Transverse colon (tissue), 3 donors: ENCODE results near the gene HAP1.

ENCODE experiments used
- POLR2A ChIP-seq: fragments of 450-650 bp; IDR thresholded peaks from one replicate; pipeline ENCODE4 v1.6.1; 2016; ENCODE audit warnings: antibody characterized with exemption, mild to moderate bottlenecking, moderate library complexity
- POLR2AphosphoS5 ChIP-seq, 3 donors: sonication (generic); formaldehyde crosslinking; IDR thresholded peaks; one replicate each; pipeline ENCODE4 v1.6.1; 2016; ENCODE audit warnings: antibody characterized with exemption in 3 of 3

DNA sequence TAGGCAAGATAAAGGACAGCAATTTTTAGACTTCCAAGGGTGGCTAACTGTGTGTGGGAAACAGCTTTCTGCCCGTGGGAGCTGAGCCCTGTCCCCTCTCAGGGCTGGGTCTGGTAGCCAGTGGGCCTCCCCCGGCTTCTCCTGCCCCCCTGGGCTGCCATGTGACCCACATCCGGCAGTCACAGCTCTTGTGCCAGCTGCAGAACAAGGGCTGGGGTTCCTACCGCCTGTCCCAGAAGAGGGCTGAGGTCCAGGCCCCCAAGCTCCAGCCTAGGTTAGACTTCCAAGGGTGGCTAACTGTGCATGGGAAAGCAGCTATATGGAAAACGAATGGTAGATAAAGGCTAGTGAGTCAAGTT lies 16.2 kb downstream of the HAP1 start:
- TF ChIP-seq POLR2A, result no peak
- TF ChIP-seq POLR2AphosphoS5 (IDR thresholded peaks at IDR 0.05), result no peak
